Cerebellar cortex (tissue), 1 donor: Measurements from ENCODE around the gene SHMT2.

Experiments
- DNase-seq: peaks from one replicate; pipeline ENCODE4 v3.0.0-alpha.2; 2015; ENCODE audit warnings: low spot score

The SHMT2 gene

DNA sequence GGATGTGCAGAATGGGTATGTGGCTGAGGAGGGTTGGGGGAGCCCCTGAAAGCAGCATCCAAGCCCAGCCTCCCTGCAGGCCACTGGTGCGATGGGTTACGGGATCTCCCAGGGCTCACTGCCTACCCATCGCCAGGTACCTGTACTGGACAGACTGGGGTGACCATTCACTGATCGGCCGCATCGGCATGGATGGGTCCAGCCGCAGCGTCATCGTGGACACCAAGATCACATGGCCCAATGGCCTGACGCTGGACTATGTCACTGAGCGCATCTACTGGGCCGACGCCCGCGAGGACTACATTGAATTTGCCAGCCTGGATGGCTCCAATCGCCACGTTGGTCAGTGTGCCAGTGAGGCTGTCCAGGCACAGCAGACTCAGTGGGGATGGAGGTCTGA, 31.2 kb upstream of the SHMT2 start:
- no peak for DNase-seq

DNA sequence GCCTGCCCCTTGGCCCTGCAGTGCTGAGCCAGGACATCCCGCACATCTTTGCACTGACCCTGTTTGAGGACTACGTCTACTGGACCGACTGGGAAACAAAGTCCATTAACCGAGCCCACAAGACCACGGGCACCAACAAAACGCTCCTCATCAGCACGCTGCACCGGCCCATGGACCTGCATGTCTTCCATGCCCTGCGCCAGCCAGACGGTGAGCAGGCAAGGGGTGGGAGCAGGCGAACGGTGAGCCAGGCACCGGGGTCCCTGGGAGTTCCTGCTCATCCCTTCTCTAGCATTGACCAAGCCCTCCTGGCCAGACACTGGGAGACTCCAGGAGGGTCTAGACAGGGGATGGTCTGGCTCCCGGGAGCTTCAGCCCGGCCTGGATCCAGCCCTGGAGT, 30.3 kb upstream of the SHMT2 start:
- no peak for DNase-seq

DNA sequence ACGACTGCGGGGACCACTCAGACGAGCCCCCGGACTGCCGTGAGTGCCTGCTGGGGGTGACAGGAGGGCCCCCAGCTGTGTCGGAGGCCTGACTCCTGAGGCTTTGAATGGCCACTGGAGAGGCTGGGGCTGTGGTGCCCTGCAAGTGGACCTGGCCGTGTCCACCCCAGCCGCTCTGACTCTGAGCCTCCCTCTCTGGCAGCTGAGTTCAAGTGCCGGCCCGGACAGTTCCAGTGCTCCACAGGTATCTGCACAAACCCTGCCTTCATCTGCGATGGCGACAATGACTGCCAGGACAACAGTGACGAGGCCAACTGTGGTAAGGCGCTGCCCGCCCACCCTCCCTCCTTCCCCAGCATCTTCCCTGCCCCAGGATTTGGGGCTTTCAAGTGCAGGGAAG, 29.0 kb upstream of the SHMT2 start:
- DNase-seq, result no peak

DNA sequence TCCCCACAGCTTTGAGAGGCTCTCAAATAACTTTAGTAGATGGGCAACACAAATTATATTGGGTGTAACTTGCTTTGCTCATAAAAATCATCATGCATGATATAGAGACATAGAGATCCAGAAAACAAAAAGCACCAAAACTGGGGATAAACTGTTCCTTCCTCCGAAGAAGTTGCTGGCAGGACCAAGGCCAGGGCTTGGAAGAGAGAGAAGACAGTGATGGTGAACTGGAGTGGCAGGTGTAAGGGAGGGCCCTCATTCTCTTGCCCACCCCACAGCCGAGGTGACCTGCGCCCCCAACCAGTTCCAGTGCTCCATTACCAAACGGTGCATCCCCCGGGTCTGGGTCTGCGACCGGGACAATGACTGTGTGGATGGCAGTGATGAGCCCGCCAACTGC, 28.3 kb upstream of the SHMT2 start:
- no peak for DNase-seq

DNA sequence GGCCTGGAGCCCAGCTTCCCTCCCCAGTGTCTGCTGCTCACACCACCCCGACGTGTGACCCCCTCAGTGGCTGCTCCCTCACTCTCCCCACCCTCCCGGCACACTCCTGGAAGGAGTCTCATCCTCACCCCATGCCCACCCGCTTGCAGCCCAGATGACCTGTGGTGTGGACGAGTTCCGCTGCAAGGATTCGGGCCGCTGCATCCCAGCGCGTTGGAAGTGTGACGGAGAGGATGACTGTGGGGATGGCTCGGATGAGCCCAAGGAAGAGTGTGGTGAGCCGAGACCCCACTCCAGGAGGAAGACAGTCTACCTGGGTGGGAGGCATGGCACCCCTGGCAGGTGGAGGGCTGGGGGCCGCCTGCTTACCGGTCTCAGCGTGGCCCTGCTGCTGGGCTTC, 27.9 kb upstream of the SHMT2 start:
- DNase-seq, result no peak

DNA sequence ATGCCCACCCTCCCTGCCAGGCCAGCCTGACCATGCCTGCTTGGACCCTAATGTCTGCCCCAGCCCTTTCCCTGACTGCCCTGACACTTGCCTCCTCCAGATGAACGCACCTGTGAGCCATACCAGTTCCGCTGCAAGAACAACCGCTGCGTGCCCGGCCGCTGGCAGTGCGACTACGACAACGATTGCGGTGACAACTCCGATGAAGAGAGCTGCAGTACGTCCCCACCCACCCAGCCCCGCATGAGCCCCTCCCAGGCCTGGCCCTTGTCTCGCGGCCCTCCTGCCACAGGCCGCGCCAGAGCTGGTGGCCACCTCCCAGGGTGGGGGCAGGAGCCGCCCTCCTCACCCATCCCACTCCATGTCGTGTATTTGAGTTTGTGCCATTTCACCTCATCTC, 27.2 kb upstream of the SHMT2 start:
- no peak for DNase-seq

DNA sequence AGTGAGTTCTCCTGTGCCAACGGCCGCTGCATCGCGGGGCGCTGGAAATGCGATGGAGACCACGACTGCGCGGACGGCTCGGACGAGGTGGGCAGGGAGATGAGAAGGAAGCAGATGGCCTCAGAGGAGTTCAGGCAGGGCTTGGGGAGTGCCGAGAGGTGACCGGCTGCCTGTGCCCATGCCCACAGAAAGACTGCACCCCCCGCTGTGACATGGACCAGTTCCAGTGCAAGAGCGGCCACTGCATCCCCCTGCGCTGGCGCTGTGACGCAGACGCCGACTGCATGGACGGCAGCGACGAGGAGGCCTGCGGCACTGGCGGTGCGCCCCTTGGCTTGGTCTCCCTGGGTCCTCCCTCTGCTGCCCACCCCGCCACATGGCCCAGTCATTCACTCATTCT, 26.3 kb upstream of the SHMT2 start:
- DNase-seq, result peak; percentile 54

DNA sequence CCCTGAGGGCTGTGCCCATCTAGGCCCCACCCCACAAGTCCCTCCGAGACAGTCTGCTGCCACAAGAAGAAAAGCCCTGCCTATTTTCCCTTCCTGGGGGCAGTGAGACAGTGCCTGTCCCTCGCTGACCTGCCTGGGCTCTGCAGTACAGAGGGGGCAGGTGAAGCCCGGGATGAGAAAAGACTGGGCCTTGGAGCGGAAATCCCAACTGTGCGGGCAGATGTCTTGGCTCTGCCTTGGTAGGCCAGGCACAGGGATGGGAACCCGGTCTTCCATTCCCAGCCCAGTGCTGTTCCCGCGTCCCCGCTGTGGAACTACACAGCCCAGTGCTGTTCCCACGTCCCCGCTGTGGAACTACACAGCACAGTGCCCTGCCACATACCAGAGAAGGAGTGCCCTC, 25.7 kb upstream of the SHMT2 start:
- peak; percentile 93 for DNase-seq

DNA sequence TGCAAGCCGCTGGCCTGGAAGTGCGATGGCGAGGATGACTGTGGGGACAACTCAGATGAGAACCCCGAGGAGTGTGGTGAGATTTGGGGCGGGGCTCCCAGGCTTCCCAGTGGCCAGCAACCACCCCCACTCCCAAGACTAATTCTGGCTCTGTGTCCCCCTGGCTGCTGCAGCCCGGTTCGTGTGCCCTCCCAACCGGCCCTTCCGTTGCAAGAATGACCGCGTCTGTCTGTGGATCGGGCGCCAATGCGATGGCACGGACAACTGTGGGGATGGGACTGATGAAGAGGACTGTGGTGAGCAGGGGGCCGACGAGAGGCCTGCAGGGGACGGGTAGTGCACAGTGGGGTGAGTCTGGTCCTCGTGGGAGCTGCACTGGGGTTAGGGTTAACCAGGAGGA, 25.1 kb upstream of the SHMT2 start:
- no peak for DNase-seq

DNA sequence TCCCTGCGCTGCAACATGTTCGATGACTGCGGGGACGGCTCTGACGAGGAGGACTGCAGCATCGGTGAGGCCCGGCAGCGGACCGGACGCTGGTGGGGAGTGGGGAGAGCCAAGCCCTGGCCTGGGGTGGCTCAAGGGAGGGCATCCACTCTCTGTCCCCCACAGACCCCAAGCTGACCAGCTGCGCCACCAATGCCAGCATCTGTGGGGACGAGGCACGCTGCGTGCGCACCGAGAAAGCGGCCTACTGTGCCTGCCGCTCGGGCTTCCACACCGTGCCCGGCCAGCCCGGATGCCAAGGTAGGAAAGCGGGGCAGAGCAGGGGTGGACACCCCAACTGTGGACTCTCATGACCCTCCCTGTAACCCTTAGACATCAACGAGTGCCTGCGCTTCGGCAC, 24.3 kb upstream of the SHMT2 start:
- no peak for DNase-seq

DNA sequence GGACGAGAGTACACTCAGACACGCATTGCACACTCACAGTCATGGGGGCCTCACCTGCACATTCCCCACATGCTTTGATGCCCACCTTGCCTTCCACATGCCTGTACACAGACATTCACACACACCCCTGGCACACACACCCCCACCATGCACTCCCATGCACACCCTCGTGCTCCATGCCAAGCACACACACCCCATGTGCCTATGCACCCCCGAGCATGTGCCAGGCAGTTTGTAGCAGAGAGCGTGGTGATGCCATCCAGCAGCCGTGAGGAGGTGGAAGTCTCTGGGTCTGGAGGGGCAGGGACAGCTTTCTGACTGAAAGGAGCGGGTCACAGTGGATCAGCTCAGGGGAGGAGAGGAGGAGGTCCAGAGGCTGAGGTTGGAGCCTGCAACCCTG, 23.6 kb upstream of the SHMT2 start:
- DNase-seq, result no peak

DNA sequence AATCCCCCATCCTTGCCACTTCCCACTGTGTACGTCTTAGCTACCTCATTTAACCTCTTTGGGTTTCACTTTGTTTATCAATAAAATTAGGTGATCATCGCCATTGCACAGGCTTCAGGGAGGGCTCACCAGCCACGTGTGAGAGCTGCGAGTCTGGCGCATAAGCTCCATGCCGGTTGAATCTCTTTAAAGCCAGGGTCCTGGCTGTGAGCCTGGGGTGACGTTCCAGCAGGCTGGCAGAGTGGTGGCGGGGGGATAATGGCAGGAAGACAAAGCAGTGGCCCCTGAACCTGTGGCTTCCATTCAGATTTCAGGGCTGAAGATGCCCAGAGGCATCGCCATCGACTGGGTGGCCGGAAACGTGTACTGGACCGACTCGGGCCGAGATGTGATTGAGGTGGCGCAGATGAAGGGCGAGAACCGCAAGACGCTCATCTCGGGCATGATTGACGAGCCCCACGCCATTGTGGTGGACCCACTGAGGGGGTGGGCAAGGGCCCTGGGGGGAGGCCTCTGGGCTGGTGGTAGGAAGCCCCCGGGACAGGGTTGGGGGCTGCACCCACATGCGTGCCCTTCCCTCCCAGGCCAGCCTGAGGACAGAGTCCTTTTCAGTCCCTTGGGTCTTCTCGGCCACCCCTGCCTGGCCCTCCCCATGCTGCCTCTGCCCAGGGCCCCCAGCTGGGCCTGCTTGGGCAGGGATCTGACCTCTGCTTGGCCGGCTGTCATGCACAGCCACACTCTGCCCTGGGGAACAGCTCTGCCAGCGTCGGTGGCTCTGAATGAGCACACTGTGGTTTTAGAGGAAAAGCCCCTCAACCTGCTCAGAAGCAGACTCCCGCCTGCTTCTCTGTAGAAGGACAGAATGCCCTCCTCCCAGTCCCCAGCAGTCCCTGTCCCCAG, 21.5 kb upstream of the SHMT2 start:
- DNase-seq, result no peak

DNA sequence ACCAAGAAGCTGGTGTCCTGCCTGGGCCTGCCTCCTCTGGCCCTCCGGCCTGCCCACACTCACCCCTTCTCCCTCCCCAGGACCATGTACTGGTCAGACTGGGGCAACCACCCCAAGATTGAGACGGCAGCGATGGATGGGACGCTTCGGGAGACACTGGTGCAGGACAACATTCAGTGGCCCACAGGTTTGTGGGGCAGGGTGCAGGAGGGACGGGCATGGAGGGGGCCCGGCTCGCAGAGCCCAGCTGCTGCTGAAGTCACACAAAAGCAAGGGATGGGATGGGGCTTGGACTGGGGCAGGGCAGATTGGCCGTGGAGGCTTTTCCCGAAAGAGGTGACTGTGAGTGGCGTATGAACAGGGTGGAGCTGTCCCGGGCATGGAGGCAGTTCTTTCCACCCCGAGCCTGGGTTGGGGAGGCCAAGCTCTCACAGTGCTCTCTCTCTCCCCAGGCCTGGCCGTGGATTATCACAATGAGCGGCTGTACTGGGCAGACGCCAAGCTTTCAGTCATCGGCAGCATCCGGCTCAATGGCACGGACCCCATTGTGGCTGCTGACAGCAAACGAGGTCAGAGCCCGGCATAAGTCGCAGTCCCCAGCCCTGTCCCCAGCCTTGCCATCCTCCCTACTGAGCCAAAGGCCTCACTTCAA, 20.8 kb upstream of the SHMT2 start:
- DNase-seq, result peak; percentile 59

DNA sequence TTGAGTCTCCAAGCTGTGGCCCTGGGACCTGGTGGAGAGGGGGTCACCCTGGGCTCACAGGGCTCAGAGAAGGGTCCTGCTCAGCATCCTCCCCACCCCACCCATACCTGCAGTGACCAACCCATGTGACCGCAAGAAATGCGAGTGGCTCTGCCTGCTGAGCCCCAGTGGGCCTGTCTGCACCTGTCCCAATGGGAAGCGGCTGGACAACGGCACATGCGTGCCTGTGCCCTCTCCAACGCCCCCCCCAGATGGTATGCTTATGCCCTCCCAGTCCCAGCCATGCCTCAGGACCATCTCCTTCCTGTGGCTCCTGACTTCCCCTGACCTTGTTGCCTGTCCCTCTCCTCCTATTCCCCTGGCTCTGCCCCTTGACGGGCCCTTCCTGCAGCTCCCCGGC, 19.6 kb upstream of the SHMT2 start:
- DNase-seq, result no peak

DNA sequence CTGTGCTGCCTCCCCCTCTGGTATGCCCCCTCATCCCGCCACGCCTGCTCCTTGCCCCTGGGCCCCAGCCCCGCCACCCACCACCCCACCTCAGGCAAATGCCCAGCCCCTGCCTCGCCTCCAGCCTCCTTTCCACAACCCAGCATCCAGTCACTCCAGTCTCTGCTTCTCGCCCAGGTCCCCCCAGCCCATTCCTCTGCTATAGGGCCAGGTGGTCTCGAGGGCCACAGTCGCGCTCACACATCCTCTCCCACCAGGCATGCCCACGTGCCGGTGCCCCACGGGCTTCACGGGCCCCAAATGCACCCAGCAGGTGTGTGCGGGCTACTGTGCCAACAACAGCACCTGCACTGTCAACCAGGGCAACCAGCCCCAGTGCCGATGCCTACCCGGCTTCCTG, 19.1 kb upstream of the SHMT2 start:
- no peak for DNase-seq

DNA sequence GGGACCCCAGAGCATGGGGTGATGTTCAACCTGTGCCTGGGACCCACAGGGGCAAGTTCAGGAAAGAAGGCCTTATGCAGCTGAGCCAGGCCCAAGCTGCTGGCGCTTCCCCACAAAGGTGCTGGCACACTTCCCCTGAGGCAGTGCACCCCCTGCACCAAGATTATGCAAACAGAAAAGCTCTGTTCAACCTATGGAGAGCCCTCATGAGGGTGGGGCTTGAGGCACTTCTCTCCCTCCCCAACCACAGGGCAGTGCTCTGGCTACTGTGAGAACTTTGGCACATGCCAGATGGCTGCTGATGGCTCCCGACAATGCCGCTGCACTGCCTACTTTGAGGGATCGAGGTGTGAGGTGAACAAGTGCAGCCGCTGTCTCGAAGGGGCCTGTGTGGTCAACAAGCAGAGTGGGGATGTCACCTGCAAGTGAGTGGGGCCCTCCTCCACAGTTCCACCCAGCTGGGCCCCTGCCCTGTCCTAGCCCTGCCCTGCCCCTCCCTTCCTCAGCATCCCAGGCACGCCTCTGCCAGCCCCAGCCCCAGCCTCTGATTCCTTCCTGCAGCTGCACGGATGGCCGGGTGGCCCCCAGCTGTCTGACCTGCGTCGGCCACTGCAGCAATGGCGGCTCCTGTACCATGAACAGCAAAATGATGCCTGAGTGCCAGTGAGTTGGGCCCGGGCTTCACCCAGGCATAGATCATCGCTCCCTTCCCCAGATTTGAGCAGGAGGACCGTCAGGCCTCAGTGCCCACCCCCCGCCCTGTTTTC, 18.4 kb upstream of the SHMT2 start:
- no peak for DNase-seq

DNA sequence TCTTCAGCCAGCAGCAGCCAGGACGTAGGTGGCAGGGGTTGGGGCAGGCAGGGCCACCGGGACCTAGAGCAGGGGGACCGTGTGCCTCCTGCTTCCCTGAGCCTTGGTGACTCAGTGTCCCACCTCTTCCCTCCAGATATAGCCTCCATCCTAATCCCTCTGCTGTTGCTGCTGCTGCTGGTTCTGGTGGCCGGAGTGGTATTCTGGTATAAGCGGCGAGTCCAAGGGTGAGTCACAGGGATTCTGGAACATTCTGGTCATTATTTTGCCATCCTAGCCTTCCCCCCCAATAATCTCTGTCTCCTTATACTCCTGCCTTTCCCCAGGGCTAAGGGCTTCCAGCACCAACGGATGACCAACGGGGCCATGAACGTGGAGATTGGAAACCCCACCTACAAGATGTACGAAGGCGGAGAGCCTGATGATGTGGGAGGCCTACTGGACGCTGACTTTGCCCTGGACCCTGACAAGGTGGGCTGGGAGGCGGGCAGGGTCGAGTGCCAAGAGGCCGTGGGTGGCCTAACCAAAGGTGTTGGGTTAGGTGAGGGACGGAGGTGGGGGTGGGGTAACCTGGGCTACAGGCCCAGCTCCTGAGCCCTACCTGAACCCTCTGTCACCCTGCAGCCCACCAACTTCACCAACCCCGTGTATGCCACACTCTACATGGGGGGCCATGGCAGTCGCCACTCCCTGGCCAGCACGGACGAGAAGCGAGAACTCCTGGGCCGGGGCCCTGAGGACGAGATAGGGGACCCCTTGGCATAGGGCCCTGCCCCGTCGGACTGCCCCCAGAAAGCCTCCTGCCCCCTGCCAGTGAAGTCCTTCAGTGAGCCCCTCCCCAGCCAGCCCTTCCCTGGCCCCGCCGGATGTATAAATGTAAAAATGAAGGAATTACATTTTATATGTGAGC, 17.5 kb upstream of the SHMT2 start:
- DNase-seq, result no peak

DNA sequence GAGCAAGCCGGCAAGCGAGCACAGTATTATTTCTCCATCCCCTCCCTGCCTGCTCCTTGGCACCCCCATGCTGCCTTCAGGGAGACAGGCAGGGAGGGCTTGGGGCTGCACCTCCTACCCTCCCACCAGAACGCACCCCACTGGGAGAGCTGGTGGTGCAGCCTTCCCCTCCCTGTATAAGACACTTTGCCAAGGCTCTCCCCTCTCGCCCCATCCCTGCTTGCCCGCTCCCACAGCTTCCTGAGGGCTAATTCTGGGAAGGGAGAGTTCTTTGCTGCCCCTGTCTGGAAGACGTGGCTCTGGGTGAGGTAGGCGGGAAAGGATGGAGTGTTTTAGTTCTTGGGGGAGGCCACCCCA, 16.8 kb upstream of the SHMT2 start:
- DNase-seq, result no peak

DNA sequence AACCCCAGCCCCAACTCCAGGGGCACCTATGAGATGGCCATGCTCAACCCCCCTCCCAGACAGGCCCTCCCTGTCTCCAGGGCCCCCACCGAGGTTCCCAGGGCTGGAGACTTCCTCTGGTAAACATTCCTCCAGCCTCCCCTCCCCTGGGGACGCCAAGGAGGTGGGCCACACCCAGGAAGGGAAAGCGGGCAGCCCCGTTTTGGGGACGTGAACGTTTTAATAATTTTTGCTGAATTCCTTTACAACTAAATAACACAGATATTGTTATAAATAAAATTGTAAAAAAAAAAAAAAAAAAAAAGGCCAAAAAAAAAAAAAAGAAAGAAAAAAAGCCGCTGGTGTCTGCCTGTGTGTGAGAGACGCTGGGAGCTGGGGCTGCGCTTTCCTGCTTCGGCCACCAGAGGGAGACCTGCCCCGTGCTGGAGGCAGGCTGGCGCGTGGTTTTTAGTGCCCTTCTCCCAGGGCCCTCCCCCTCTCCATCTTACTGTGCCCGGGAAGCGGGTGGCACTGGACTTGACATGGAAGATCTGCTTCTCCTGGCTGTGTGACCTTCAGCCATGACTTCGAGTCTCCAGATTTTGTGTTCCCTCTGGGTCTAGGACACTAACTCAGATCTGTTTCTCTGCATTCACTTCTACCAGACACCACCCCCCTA, 16.3 kb upstream of the SHMT2 start:
- DNase-seq, result peak; percentile 92

DNA sequence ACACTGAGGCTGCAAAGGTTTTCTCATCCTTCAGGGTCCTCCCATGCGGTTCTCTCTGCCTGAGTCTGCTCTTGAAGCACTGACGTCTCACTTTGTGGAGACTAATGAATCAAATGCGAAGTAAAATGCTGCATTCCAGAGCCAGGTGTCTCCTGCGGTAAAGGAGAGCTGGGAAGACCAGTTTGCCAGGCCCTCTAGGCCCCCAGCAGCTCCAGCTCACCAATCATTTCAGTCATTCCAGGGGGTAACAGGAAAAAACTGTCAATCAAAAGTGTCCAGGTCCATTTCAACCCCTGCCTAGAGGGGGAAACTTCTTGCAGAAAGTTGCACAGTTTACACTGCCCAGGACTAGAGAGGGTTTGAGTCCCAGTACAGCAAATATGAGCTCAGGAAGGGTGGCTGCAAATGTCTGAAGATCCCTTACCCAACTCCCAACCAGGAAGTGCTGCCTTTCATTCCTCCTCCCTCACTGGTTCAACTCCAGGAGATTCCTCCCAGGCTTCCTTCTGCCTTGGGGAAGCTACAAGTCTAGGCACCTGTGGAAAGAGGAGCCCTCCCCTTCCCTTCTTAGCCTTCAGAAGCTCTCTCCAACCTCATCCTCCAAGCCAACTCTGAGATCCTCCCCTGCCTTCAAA, 15.6 kb upstream of the SHMT2 start:
- DNase-seq, result no peak

DNA sequence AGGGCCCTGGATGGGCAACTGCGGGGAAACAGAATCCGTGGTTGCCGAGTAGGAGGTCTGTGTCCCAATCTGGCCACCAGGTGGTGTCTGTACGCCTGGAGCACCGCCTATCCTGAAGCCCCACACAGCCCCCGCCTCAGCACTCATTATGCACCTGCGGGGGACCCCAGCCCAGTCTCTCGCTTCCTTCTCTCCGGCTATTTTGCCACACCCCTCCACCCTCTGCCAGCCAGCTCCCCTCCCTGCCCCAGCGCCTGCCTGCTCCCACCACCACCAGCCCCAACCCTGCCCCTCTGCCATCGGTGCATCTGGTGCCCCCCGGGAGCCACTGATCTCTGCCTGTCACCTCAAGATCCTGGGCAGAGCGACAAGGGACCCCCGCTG, 15.1 kb upstream of the SHMT2 start:
- peak; percentile 84 for DNase-seq
